GM10266 (cell line): ENCODE results near the gene GABRD.

Experiments
- DNase-seq: peaks from one replicate; pipeline ENCODE4 v3.0.0; 2012; ENCODE audit errors: extremely low spot score
- TF ChIP-seq, protein P1 (sequence below): IDR thresholded peaks from 2 replicates; pipeline ENCODE4 v1.5.1; 2012; ENCODE audit warnings: mild to moderate bottlenecking, low read depth; ENCODE audit not compliant: control insufficient read depth, insufficient read depth; ENCODE audit errors: missing control alignments

GABRD gene, protein sequence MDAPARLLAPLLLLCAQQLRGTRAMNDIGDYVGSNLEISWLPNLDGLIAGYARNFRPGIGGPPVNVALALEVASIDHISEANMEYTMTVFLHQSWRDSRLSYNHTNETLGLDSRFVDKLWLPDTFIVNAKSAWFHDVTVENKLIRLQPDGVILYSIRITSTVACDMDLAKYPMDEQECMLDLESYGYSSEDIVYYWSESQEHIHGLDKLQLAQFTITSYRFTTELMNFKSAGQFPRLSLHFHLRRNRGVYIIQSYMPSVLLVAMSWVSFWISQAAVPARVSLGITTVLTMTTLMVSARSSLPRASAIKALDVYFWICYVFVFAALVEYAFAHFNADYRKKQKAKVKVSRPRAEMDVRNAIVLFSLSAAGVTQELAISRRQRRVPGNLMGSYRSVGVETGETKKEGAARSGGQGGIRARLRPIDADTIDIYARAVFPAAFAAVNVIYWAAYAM

DNA sequence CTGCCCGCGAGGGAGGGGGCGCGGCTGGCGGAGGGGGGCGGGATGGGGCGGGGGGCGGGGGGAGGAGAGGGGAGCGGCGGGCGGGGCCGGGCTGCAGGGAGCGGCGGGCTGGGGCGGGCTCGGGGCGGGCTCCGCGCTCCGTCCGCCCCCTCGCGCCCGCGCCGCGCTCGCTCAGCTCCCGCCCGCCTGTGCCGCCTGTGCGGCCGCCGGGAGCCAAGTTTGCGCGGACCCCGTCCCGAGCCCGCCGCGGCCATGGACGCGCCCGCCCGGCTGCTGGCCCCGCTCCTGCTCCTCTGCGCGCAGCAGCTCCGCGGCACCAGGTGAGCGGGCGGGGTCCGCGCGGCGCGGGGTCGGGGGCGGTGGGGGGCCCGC lies at the start of gene GABRD:
GABRD (plus strand) TSS at position 174 of the 372 bp plus-strand sequence; CDS start at position 253, 79 bp downstream.
- TF ChIP-seq, protein P1, sequence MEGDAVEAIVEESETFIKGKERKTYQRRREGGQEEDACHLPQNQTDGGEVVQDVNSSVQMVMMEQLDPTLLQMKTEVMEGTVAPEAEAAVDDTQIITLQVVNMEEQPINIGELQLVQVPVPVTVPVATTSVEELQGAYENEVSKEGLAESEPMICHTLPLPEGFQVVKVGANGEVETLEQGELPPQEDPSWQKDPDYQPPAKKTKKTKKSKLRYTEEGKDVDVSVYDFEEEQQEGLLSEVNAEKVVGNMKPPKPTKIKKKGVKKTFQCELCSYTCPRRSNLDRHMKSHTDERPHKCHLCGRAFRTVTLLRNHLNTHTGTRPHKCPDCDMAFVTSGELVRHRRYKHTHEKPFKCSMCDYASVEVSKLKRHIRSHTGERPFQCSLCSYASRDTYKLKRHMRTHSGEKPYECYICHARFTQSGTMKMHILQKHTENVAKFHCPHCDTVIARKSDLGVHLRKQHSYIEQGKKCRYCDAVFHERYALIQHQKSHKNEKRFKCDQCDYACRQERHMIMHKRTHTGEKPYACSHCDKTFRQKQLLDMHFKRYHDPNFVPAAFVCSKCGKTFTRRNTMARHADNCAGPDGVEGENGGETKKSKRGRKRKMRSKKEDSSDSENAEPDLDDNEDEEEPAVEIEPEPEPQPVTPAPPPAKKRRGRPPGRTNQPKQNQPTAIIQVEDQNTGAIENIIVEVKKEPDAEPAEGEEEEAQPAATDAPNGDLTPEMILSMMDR: no peak
- DNase-seq: no peak

DNA sequence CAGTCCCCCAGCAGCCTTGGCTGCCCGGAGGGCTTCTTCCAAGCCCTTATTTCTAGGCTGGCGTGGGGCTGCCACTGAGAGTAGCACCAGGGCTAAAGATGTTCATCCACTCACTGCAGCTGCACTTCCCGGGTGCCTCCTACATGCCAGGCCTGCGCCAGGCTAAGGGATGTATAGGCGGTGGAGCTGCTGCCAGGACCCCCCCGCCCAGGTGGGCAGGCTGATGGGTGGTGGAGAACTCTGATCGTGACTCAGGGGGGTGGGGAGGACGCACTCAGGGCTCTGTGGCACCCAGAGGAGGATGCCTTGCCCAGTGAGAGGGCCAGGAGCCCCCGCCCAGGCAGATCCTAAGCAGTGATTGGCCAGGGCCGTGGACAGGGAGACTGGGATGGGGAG lies 49.6 kb upstream of the GABRD start:
- TF ChIP-seq, protein P1: no peak
- no peak for DNase-seq

DNA sequence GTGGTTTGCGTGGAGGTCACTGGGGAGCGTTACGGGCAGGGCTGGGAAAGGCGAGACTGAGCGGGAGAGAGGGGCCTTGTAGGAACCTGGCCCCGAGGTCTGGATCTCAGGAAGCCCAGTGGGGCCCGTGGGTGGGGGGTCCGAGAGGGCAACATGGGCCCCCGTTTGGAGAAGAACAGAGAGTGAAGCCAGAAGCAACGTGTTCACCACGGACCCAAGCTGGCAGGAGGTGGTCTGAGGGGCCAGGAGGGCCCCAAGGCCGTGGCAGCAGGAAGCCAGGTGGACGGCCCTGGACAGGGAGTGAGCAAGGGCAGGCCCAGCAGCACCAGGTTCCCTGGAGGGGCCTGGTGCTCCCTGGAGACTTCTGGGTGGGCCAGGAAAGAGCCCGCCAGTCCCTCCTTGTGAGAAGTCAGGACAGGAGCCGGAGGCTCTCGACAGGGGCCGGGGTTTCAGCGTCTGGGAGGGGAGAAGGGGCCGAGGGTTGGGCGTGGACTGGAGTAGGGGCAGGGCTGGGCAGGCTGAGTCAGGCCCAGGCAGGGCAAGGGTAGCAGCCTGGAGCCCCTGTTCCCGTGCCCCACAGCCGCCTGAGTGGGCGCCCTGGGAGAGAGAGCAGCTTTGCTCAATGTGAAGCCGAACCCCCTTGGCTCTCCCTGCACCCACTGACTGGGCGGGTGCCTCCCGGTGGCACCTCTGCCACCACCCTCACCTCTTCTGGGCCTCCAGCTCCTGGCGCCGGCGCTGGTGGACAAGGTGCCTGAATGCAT lies 49.0 kb upstream of the GABRD start:
- DNase-seq: no peak
- TF ChIP-seq, protein P1: no peak

DNA sequence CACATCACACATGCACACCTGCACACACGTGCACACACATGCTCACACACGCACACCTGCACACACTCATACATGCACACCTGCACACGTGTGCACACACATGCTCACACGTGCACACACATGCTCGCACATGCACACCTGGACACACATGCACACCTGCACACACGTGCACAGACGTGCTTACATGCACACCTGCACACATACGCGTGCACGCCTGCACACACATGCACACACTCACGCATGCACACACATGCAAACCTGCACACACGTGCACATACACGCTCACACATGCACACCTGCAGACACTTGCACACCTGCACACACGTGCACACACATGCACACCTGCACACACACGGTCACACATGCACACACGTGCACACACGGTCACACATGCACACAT lies 48.1 kb upstream of the GABRD start:
- TF ChIP-seq, protein P1: no peak
- no peak for DNase-seq

DNA sequence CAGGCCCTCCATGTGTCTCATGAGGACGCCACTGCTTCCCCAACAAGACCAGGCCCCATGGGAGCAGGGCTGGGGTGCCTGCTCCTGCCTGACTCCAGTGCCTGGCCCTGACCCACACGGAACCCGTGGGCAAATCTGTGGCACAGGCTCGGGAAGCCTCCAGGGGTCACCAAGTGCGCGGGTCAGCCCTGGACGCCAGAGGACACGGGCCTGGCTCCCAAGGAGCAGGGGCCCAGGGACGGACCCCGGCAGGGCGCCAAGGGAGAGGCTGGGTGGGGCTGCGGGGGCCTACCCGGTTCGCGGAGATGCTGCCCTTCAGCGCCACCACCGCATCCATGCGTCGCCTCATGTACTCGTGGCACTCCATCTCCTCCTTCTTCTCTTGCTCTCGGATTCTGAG lies 47.5 kb upstream of the GABRD start:
- DNase-seq: no peak
- TF ChIP-seq, protein P1: no peak

DNA sequence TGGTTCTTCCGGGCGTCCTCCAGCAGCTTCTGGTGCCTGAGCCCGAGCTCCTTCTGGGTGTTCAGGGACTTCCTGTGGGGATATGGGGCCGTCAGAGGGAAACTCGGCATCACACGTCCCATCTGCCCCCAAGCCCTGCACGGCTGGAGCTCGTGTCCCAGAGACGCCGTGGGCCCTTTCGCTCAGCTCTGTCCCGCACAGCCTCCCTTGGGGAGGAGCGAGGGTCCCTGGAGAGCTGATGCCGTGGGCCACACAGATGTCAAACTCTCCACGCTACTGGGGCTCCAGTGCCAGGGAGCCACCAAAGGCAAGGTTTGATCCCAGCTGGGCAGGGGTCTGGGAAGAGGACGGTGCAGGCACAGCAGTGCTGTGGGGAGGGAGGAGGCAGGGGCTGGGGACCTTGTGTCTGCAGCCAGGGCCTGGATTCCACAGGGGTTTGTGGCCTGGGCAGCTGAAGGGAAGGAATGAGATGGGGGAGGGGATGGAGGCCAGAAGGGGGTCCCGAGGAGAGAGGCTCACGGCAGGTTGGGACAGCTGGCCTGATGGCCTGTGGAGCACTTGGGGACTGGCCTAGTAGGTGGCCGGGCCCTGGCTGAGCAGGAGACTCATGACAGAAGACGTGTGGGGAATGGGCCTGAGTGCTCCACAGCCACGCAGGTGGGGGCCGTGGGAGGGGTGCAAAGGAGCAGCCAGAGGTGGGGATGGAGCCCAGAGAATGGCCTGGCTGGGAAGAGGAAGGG lies 46.0 kb upstream of the GABRD start:
- no peak for DNase-seq
- TF ChIP-seq, protein P1: no peak
